Mammary epithelial cell (primary cell): ENCODE results near the gene AP1M1.

Experiments used
- EZH2 ChIP-seq: IDR thresholded peaks from 2 replicates; pipeline ENCODE4 v1.6.1; 2012; ENCODE audit warnings: low read length, inconsistent platforms, borderline replicate concordance
- TF ChIP-seq, protein P1 (sequence below), 2 donors: IDR thresholded peaks in 1 of 2; conservative IDR thresholded peaks in 1 of 2; 2 replicates each; pipeline ENCODE4 v1.5.1; 2011 to 2012; ENCODE audit warnings: inconsistent platforms in 2 of 2, low read length in 2 of 2, mild to moderate bottlenecking in 2 of 2, control low read depth in 1 of 2, low read depth in 1 of 2; ENCODE audit not compliant: insufficient read depth in 1 of 2; ENCODE audit errors: extremely low read depth in 1 of 2

DNA sequence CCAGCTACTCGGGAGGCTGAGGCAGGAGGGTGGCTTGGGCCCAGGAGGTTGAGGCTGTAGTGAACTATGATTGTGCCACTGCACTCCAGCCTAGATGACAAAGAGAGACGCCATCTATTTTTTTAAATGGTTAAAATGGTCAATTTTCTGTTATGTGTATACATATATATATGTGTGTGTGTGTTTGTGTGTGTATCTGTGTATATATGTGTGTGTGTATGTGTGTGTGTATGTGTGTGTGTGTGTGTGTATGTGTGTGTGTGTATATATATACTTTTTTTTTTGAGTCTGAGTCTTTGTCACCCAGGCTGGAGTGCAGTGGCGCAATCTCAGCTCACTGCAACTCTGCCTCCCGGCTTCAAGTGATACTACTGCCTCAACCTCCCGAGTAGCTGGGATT lies 84.0 kb downstream of the AP1M1 start:
- TF ChIP-seq, protein P1, sequence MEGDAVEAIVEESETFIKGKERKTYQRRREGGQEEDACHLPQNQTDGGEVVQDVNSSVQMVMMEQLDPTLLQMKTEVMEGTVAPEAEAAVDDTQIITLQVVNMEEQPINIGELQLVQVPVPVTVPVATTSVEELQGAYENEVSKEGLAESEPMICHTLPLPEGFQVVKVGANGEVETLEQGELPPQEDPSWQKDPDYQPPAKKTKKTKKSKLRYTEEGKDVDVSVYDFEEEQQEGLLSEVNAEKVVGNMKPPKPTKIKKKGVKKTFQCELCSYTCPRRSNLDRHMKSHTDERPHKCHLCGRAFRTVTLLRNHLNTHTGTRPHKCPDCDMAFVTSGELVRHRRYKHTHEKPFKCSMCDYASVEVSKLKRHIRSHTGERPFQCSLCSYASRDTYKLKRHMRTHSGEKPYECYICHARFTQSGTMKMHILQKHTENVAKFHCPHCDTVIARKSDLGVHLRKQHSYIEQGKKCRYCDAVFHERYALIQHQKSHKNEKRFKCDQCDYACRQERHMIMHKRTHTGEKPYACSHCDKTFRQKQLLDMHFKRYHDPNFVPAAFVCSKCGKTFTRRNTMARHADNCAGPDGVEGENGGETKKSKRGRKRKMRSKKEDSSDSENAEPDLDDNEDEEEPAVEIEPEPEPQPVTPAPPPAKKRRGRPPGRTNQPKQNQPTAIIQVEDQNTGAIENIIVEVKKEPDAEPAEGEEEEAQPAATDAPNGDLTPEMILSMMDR (conservative IDR thresholded peaks at IDR 0.05 in 1 of 2, IDR thresholded peaks at IDR 0.05 in 1 of 2; ENCODE audit: extremely low read depth in 1 of 2, insufficient read depth in 1 of 2, low read depth in 1 of 2, low read length in 2 of 2): no peak
- TF ChIP-seq EZH2: no peak
